ENCODE results near the gene MRPS34. TPM values are rescaled to one million over a fixed set of nuclear protein-coding genes. Genes with fewer than 3 reads are reported as not detected.

Gene MRPS34
- total RNA-seq, 2 experiments from 2014 or later, result 146 to 175 TPM

DNA sequence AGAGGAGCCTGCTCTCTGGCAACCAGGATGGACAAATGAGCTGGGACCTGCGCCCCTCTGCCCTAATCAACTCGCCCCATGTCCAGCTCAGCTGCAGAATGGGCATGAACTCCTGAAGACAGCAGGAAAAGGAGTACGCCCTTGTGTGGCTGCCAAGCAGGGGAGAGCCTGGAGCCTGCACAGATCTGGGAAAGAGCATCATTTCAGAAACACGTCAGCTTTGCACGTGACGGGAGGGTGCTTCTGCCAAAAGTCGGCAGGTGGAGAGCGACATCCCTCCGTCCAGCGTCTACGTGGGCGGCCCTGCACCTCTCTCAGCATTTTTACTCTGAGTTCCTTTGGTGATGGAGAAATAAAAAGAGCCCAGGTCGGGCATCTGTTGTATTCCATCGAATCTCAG, 20.1 kb downstream of the MRPS34 start:
- Mint-ChIP-seq H3K4me1 (peaks cover 10% of the 10 kb centered on the region), H3K4me3 (no peak overlapping the region), H3K9me3 (ENCODE audit: low read depth) (no peaks in the 10 kb centered on the region), H3K36me3 (ENCODE audit: low read depth) (peaks cover 11% of the 10 kb centered on the region), H3K27ac (no peak overlapping the region), H3K27me3 (no peaks in the 10 kb centered on the region)
- intact Hi-C loops (cut with DNase I, micrococcal nuclease), result no loop called here
- POLR2A ChIA-PET, result no interaction called here
- CTCF ChIA-PET, result interaction anchor here (0.7 kb wide), 1 partner anchor 58 kb away, joined by 3 read pairs; no protein-coding TSS in a partner anchor
- DNase-seq (no peak), ATAC-seq (no peak)

DNA sequence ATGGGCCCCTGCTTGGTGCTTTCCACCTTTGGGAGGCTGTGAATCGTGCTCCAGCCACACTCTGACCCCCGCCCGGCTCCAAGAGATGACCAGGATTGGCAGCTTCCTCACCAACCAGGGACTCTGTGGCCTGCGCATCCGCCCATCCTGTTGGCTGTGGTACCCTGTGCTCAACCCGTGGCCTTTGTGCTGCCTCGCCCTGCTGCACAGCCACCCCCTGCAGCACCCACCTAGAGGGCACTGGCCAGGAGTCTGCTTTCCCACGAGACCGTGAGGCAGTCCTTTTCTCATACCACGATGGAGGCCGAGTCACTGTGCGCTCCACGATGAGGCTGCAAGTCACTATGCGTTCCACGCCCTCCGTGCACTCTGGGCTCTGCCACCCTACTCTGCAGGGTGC, 21.0 kb downstream of the MRPS34 start:
- H3K9me3 Mint-ChIP-seq (ENCODE audit: low read depth), result no peaks in the 10 kb centered on the region
- H3K4me1 Mint-ChIP-seq, result peaks cover 4% of the 10 kb centered on the region
- ChIA-PET CTCF (interaction anchor here (0.6 to 0.8 kb wide), 2 partner anchors 48 to 640 kb away, joined by 3 read pairs; no protein-coding TSS in a partner anchor), POLR2A (no interaction called here)
- H3K27ac Mint-ChIP-seq, result no peak overlapping the region
- intact Hi-C loops (cut with DNase I, micrococcal nuclease), result no loop called here
- no peaks in the 10 kb centered on the region for H3K27me3 Mint-ChIP-seq
- ATAC-seq, result no peak
- H3K4me3 Mint-ChIP-seq, result no peak overlapping the region
- no peak for DNase-seq
- H3K36me3 Mint-ChIP-seq (ENCODE audit: low read depth), result peaks cover 11% of the 10 kb centered on the region

DNA sequence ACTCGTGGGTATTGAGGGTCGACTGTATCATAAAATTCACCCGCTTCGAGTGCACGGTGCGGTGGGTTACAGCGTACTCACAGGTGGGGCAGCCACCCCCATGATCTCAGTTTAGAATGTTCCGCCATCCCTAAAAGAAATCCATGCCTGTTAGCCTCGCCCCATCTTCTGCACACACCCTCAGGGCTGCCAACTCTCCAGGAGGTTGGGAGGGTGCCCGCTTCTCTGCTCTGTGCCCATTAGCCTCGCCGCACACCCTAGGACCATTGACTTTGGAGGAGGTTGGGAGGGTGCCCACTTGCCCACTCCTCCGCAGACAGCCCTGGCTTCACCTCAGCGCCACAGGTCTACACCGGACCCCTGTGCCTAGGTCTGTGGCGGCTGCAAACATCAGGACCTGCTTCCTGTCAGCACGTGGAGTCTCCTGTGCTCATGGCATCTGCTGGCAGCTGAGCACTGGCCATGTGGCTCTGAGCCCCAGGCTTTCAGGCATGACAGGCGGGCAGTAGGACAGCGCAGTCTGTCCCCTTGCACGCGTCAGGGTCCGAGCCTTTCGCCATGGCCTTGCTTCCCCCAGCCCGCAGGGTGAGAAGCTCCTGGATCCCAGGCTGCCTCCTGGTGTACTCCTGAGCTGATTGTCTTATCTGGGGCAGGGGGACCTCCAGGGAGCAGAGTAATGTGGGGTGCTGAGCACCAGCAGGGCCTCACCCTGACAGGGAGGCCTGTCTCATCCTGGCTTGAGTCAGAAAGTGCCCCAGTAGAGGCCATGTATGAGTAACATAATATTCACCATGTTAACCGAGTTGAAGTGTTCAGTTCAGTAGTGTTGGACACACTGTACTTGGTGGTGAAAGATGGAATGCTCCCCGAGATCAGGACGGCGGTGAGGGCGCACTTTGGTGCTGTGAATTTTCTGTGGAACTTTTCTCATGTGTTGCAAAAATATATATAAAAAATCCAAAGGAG, 23.5 kb downstream of the MRPS34 start:
- ChIA-PET CTCF (no interaction called here), POLR2A (no interaction called here)

DNA sequence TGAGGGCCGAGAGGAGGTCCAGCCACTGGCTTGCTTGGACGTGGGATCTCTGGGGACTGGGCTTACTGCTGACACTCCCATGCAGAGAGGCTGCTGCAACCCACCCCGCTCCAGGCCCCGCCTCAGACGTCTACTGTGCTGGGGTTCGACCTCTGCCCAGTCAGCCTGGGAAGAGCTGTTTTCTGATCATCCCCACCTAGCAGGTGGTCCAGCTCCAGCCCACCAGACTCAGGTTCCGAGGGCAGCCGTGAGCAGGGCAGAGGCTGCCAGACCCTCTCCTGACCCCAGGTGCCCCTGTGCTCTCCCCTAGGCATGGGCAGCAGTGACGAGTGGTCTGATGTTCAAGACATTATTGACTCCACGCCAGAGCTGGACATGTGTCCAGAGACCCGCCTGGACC, 25.0 kb downstream of the MRPS34 start:
- no peak for ATAC-seq
- no peak overlapping the region for H3K4me3 Mint-ChIP-seq
- H3K9me3 Mint-ChIP-seq (ENCODE audit: low read depth), result no peaks in the 10 kb centered on the region
- no peaks in the 10 kb centered on the region for H3K4me1 Mint-ChIP-seq
- CTCF ChIA-PET, result interaction anchor here (0.6 kb wide), 1 partner anchor 776 kb away, joined by 4 read pairs; no protein-coding TSS in a partner anchor
- H3K27me3 Mint-ChIP-seq, result no peaks in the 10 kb centered on the region
- H3K27ac Mint-ChIP-seq, result no peak overlapping the region
- peaks cover 9% of the 10 kb centered on the region for H3K36me3 Mint-ChIP-seq (ENCODE audit: low read depth)
- POLR2A ChIA-PET, result no interaction called here
- DNase-seq, result no peak
- intact Hi-C loops (cut with DNase I, micrococcal nuclease), result no loop called here

More for the DNA sequence above, 23.5 kb downstream of the MRPS34 start:
- ATAC-seq (peak; percentile 53), DNase-seq (no peak)
- H3K27me3 Mint-ChIP-seq, result no peaks in the 10 kb centered on the region
- H3K9me3 Mint-ChIP-seq (ENCODE audit: low read depth), result no peaks in the 10 kb centered on the region
- H3K4me1 Mint-ChIP-seq, result no peaks in the 10 kb centered on the region
- no peak overlapping the region for H3K4me3 Mint-ChIP-seq
- H3K27ac Mint-ChIP-seq, result no peak overlapping the region
- H3K36me3 Mint-ChIP-seq (ENCODE audit: low read depth), result peaks cover 9% of the 10 kb centered on the region
- intact Hi-C loops (cut with DNase I, micrococcal nuclease), result no loop called here

DNA sequence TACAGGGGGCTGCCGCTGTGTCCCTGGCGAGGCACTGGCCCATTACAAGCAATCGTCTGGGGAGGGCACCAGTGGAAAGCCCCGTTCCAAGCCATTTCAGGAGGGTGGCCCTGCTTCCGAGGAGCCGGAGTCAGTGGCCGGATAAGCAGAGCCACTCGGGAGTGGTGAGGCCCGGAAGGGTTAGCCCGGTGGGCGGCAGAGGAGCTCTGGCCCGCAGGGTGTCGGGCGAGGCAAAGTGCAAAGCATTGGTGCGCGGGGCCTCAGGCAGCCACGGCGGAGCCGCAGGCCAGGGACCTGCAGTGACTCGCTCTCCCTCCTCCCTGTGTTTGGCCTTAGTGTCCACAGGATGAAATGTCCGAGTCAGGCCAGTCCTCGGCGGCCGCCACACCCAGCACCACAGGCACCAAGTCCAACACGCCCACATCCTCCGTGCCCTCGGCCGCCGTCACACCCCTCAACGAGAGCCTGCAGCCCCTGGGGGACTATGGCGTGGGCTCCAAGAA, 26.2 kb downstream of the MRPS34 start:
- intact Hi-C loops (cut with DNase I, micrococcal nuclease), result no loop called here
- peaks cover 6% of the 10 kb centered on the region for H3K36me3 Mint-ChIP-seq (ENCODE audit: low read depth)
- DNase-seq (no peak), ATAC-seq (no peak)
- POLR2A ChIA-PET, result no interaction called here
- no peaks in the 10 kb centered on the region for H3K9me3 Mint-ChIP-seq (ENCODE audit: low read depth)
- CTCF ChIA-PET, result no interaction called here
- H3K4me3 Mint-ChIP-seq, result no peak overlapping the region
- no peaks in the 10 kb centered on the region for H3K27me3 Mint-ChIP-seq
- H3K4me1 Mint-ChIP-seq, result no peaks in the 10 kb centered on the region
- no peak overlapping the region for H3K27ac Mint-ChIP-seq

DNA sequence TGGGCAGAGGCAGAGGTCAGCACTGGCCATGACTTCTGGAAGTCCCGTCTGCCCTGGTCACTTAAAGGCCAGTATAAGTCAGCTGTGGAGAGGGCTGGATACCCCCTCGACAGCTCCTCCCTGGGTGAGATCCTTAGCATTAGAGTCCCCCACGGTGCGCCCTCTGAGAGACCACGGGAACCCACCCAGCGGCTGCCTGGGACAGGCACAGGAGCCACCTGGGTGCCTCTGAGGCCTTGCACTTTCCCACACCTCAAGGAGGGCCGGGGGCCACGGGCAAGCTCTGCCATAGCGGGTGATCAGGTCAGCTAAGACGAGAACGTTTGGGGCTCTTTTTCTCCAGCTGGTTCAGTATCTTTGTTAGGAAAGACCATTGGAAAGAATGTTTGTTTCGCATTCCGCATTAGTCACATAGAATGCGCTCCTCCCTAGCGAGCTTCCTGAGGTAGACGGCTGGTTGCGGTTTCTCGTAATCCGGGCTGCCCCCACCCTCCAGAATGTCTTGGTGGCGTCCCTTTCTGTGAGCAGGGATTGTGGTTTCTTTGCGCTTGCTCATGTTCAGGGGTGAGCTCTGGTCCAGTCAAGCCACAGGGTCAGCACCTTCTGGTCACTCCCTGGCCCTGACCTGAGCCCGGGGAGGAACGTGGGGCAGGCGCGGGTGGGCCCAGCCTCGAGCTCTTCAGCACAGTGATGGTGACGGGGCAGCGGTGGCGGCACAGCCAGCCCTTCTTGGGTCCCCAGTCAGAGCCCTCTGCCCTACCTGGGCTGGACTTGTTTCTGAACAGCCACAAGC, 26.8 kb downstream of the MRPS34 start:
- no peaks in the 10 kb centered on the region for H3K4me1 Mint-ChIP-seq
- peaks cover 6% of the 10 kb centered on the region for H3K36me3 Mint-ChIP-seq (ENCODE audit: low read depth)
- H3K4me3 Mint-ChIP-seq, result no peak overlapping the region
- no peaks in the 10 kb centered on the region for H3K27me3 Mint-ChIP-seq
- no peaks in the 10 kb centered on the region for H3K9me3 Mint-ChIP-seq (ENCODE audit: low read depth)
- ATAC-seq (no peak), DNase-seq (no peak)
- ChIA-PET POLR2A (no interaction called here), CTCF (interaction anchor here (0.7 kb wide), 1 partner anchor 325 kb away, joined by 3 read pairs; no protein-coding TSS in a partner anchor)
- intact Hi-C loops (cut with DNase I, micrococcal nuclease), result no loop called here
- H3K27ac Mint-ChIP-seq, result no peak overlapping the region

DNA sequence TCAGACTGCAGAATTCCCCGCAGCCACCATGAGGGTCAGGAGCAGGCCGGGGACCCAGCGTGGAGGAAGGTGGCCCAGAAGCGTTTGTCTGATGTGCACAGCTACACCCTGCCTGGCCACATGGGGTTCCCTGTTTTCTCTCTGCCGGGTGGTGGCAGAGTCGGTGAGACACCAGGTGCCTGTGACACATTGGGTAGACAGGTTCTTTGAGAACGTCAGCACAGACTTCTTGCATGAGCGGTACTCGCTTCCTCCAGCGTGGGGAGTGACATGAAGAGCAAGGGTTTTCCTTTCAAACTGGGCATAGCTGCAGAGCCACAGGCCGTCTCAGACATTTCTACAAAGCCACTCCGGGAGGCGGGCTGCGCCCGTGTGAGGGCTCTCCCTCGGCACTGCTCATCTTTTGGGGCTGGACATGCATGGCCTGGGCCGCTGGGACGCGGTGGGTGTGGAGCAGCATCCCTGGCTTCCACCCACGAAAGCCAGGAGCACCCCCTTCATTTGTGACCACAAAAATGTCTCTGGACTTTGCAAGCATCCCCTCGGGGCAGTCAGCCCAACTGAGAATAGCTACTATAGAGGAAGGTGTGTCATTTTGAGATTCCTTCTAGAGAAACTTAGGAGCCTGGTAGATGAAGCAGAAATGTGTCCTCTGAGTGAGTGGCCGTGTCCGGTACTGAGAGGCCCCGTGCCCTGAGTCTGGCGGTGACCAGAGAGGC, 27.6 kb downstream of the MRPS34 start:
- Mint-ChIP-seq H3K27ac (no peak overlapping the region), H3K9me3 (ENCODE audit: low read depth) (no peaks in the 10 kb centered on the region), H3K36me3 (ENCODE audit: low read depth) (peaks cover 6% of the 10 kb centered on the region), H3K4me1 (no peaks in the 10 kb centered on the region), H3K27me3 (no peaks in the 10 kb centered on the region), H3K4me3 (no peak overlapping the region)
- DNase-seq, result no peak
- intact Hi-C loops (cut with DNase I, micrococcal nuclease), result no loop called here
- POLR2A ChIA-PET, result no interaction called here
- no peak for ATAC-seq
- CTCF ChIA-PET, result interaction anchor here (0.7 kb wide), 1 partner anchor 324 kb away, joined by 3 read pairs; no protein-coding TSS in a partner anchor

DNA sequence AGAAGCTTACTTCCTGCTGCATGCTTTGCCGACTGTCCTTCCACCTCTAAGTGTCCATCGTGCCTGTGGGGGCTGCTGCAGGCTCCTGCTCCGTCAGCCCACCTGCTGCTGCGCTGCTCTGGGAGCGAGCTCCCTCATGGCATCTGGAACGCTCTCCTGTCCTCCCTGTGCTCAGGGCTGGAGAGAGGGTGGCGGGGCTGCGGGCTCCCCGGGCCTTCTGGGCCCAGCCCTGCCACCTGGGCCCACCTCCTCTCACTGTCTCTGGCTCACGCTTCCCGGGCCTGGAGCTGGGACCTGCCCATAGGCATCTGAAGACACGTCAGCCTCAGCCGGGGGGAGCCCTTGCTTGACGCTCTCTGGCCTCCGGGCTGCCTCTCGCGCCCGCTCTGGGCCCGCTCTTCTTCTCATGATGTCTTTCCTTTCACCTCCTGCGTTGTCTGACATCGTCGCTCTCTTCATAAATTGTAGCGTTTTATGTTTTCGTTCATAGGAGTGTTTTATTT, 28.5 kb downstream of the MRPS34 start:
- Mint-ChIP-seq H3K4me1 (no peaks in the 10 kb centered on the region), H3K4me3 (no peak overlapping the region), H3K27ac (no peak overlapping the region), H3K36me3 (ENCODE audit: low read depth) (peaks cover 6% of the 10 kb centered on the region), H3K27me3 (no peaks in the 10 kb centered on the region), H3K9me3 (ENCODE audit: low read depth) (no peaks in the 10 kb centered on the region)
- POLR2A ChIA-PET, result no interaction called here
- DNase-seq (no peak), ATAC-seq (no peak)
- CTCF ChIA-PET, result interaction anchor here (0.6 kb wide), 1 partner anchor 130 kb away, joined by 3 read pairs; no protein-coding TSS in a partner anchor
- intact Hi-C loops (cut with DNase I, micrococcal nuclease), result no loop called here

DNA sequence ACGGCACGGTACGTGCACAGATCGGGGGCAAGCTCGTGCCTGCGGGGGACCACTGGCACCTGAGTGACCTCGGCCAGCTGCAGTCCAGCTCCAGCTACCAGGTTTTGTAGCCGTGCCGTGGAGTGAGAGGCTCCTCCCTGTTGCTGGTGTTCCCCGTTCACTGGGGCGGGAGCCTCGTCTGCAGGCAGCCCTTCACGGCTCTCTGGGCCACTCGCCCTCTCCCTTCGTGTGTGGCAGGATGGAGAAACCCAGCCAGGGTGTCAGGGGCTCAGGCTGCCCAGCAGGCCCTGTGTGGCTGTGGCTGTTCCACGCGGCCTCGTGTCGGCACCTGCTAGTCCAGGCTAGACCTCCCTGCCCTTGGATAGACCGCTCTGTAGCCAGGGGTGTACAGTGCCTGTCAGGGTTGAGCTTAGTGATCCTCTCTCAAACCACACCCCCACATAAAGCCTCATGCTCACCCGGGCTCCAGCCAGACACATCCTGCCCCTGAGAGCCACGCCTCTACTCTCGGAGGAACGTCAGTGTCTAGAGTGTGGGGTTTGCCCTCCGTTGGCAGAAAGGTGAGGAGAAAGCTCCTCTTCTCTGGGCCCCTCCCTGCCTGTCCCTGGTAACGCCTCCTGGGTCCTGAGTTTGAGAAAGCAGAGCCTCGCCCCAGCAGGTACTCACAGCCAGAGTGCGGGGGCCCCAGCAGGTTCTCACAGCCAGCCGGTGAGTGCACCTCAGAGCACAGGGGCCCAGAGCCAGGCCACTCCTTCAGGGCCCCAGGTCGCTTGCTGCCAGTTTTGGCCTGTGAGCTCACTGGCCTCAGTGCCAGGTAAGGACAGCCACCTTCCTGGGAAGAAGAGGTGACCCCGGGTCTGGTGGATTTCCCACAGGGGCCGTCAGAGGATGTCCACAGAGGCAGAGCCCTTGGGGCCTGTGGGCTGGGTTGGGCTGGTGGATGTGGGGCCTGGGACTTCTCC, 29.3 kb downstream of the MRPS34 start:
- no peaks in the 10 kb centered on the region for H3K9me3 Mint-ChIP-seq (ENCODE audit: low read depth)
- H3K4me1 Mint-ChIP-seq, result no peaks in the 10 kb centered on the region
- no peak overlapping the region for H3K27ac Mint-ChIP-seq
- intact Hi-C loops (cut with DNase I, micrococcal nuclease), result no loop called here
- H3K36me3 Mint-ChIP-seq (ENCODE audit: low read depth), result peaks cover 3% of the 10 kb centered on the region
- no peak overlapping the region for H3K4me3 Mint-ChIP-seq
- ChIA-PET POLR2A (no interaction called here), CTCF (interaction anchor here (0.6 kb wide), 3 partner anchors 21 to 131 kb away, joined by 3 to 4 read pairs (median 3); no protein-coding TSS in a partner anchor)
- H3K27me3 Mint-ChIP-seq, result no peaks in the 10 kb centered on the region
- ATAC-seq, result no peak
- DNase-seq, result no peak

DNA sequence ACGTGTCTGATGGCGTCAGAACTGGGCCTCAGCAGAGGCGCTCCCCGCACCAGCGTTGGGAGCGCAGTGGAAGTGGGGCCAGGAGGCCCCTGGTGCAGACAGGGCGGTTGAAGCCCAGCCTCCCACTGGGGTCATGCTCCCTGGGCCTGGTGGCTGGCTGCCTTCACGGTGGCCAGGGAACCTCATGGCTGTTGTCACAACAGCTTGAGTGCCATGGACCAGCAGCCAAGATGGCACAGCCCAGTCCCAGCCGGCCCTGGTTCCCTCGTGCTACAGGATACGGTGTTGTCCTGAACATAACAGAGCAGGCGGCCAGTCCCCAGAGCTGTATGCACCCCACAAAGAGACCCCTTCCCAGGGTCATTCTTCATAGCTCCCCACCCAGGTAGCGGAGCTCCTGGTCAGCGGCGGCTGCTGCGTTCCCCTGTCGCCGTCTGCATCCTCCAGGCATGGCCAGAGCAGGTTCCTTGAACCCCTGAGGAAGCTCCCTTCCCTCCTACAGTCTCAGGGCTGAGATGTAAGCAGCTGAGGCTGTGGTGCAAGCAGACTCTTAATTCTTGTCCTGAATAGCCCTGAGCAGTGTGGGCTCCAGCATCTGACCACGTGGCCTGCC, 31.3 kb downstream of the MRPS34 start:
- CTCF ChIA-PET, result no interaction called here
- intact Hi-C loops (cut with DNase I, micrococcal nuclease), result no loop called here
- no peaks in the 10 kb centered on the region for H3K9me3 Mint-ChIP-seq (ENCODE audit: low read depth)
- POLR2A ChIA-PET, result no interaction called here
- ATAC-seq (no peak), DNase-seq (no peak)
- H3K36me3 Mint-ChIP-seq (ENCODE audit: low read depth), result peaks cover 3% of the 10 kb centered on the region
- H3K27ac Mint-ChIP-seq, result no peak overlapping the region
- H3K27me3 Mint-ChIP-seq, result no peaks in the 10 kb centered on the region
- no peak overlapping the region for H3K4me3 Mint-ChIP-seq
- no peaks in the 10 kb centered on the region for H3K4me1 Mint-ChIP-seq
